HCT116 (cell line): Measurements from ENCODE around the gene KRT33A. TPM values are rescaled to one million over a fixed set of nuclear protein-coding genes. Genes with fewer than 3 reads are reported as not detected.
A peak's percentile ranks its signal among the peaks of the same experiment; 100 is the strongest.

Experiments used
- ATAC-seq: fragments of 200-7000 bp; cut with Tn5 transposase; 2 replicates; pipeline ENCODE4 v1.9.1; 2020; ENCODE audit warnings: mild to moderate bottlenecking, moderate library complexity
- BruUV-seq: library from RNA; stranded (reverse); fragments of 400-500 nt; replicated peaks from 2 replicates; lab custom pipeline; 2021; lab: Mats Ljungman, UMichigan
- CTCF ChIA-PET: fragments of 300-600 bp; sonication (Branson Sonifier 250); formaldehyde crosslinking; loops from one replicate; lab custom pipeline; 2021; ENCODE audit warnings: antibody characterized with exemption; lab: Charles Lee
- POLR2A ChIA-PET: fragments of 300-600, 350-600 bp; sonication (Branson Sonifier 250); formaldehyde crosslinking; loops from one replicate; lab custom pipeline; 2021; ENCODE audit warnings: antibody characterized with exemption; lab: Charles Lee
- RAD21 ChIA-PET, 2 experiments: fragments of 300-600 bp; sonication (Branson Sonifier 250); formaldehyde crosslinking; loops; one replicate each; lab custom pipeline; 2023; ENCODE audit warnings: low total read pairs in 2 of 2; ENCODE audit not compliant: uncharacterized antibody in 2 of 2, unreplicated experiment in 2 of 2, low non-redundant PET in 1 of 2; lab: Charles Lee
- DNase-seq: peaks from one replicate; pipeline ENCODE4 v3.0.0-alpha.2; 2010; ENCODE audit warnings: low read depth, low spot score
- H2AFZ ChIP-seq: fragments of 200-600 bp; shearing (Covaris generic), sonication (generic); 2 replicates; pipeline ENCODE4 v1.6.1; 2017; ENCODE audit warnings: low read depth, mixed run types, mixed read lengths, antibody characterized with exemption, low read length; ENCODE audit not compliant: poor library complexity, severe bottlenecking
- H3K27ac ChIP-seq: 2 replicates; pipeline ENCODE4 v1.5.1; 2012; ENCODE audit warnings: low read depth, low read length
- H3K27me3 ChIP-seq: fragments of 200-600 bp; sonication (generic); 2 replicates; pipeline ENCODE4 v1.6.1; 2016; ENCODE audit warnings: mixed run types, low read length, mixed read lengths; ENCODE audit not compliant: insufficient read depth
- H3K36me3 ChIP-seq, 2 experiments: fragments of 200-500 bp in 1 of 2; fragments of 200-600 bp in 1 of 2; sonication (Bioruptor generic) in 1 of 2; sonication (generic) in 1 of 2; 2 replicates each; pipeline versions ENCODE4 v1.5.1 to v1.6.1; 2014 to 2016; ENCODE audit warnings: low read length in 2 of 2, inconsistent platforms in 1 of 2, mixed read lengths in 1 of 2, mixed run types in 1 of 2; ENCODE audit not compliant: insufficient read depth in 2 of 2, control insufficient read depth in 1 of 2
- H3K4me1 ChIP-seq, 2 experiments: fragments of 200-600 bp in 1 of 2; sonication (generic) in 1 of 2; 2 replicates each; pipeline versions ENCODE4 v1.5.1 to v1.6.1; 2012 to 2017; ENCODE audit warnings: low read length in 2 of 2, inconsistent platforms in 1 of 2, mild to moderate bottlenecking in 1 of 2, mixed read lengths in 1 of 2, mixed run types in 1 of 2, moderate library complexity in 1 of 2; ENCODE audit not compliant: insufficient read depth in 2 of 2, control insufficient read depth in 1 of 2
- H3K4me2 ChIP-seq: fragments of 200-600 bp; sonication (generic); 2 replicates; pipeline ENCODE4 v1.6.1; 2017; ENCODE audit warnings: mixed run types, low read length, mixed read lengths
- H3K4me3 ChIP-seq, 2 experiments: fragments of 200-600 bp in 1 of 2; sonication (generic) in 1 of 2; replicated peaks in 1 of 2; 2 replicates each; pipeline ENCODE4 v1.5.1; 2011 to 2016; ENCODE audit warnings: low read length in 2 of 2, control low read depth in 1 of 2, low read depth in 1 of 2, mild to moderate bottlenecking in 1 of 2, mixed read lengths in 1 of 2, mixed run types in 1 of 2
- H3K79me2 ChIP-seq: fragments of 200-600 bp; sonication (generic); 2 replicates; pipeline ENCODE4 v1.6.1; 2017; ENCODE audit warnings: mild to moderate bottlenecking, mixed run types, low read length, moderate library complexity, mixed read lengths; ENCODE audit not compliant: insufficient read depth
- H3K9ac ChIP-seq: fragments of 200-600 bp; sonication (generic); 2 replicates; pipeline ENCODE4 v1.6.1; 2016; ENCODE audit warnings: low read length, mixed read lengths
- H3K9me2 ChIP-seq: fragments of 200-600 bp; sonication (generic), shearing (Covaris generic); 2 replicates; pipeline ENCODE4 v1.6.1; 2017; ENCODE audit warnings: mixed run types, mild to moderate bottlenecking, moderate library complexity; ENCODE audit not compliant: insufficient read depth
- H3K9me3 ChIP-seq, 2 experiments: fragments of 200-500 bp in 1 of 2; fragments of 200-600 bp in 1 of 2; sonication (Bioruptor generic) in 1 of 2; sonication (generic) in 1 of 2; 2 replicates each; pipeline ENCODE4 v1.6.1; 2014 to 2017; ENCODE audit warnings: low read length in 2 of 2, mixed read lengths in 2 of 2, inconsistent platforms in 1 of 2, low read depth in 1 of 2, mild to moderate bottlenecking in 1 of 2, mixed run types in 1 of 2, moderate library complexity in 1 of 2; ENCODE audit not compliant: control insufficient read depth in 1 of 2, insufficient read depth in 1 of 2
- H4K20me1 ChIP-seq: fragments of 200-600 bp; sonication (generic), shearing (Covaris generic); 2 replicates; pipeline ENCODE4 v1.6.1; 2017; ENCODE audit warnings: mixed run types, mild to moderate bottlenecking, moderate library complexity; ENCODE audit not compliant: insufficient read depth
- ATF3 ChIP-seq: IDR thresholded peaks from 2 replicates; pipeline ENCODE4 v1.6.1; 2012
- CEBPB ChIP-seq: IDR thresholded peaks from 2 replicates; pipeline ENCODE4 v1.6.1; 2012; ENCODE audit warnings: low read depth
- EGR1 ChIP-seq: IDR thresholded peaks from 2 replicates; pipeline ENCODE4 v1.6.1; 2012; ENCODE audit warnings: low read depth
- ELF1 ChIP-seq: IDR thresholded peaks from 2 replicates; pipeline ENCODE4 v1.6.1; 2012; ENCODE audit warnings: low read depth, borderline replicate concordance
- JUND ChIP-seq: IDR thresholded peaks from 2 replicates; pipeline ENCODE4 v1.6.1; 2012
- MAX ChIP-seq: IDR thresholded peaks from 2 replicates; pipeline ENCODE4 v1.6.1; 2012
- POLR2A ChIP-seq: IDR thresholded peaks from 2 replicates; pipeline ENCODE4 v1.7.0; 2011; ENCODE audit warnings: borderline replicate concordance; ENCODE audit not compliant: insufficient read depth, insufficient read length; ENCODE audit errors: extremely low read depth
- POLR2AphosphoS5 ChIP-seq: IDR thresholded peaks from 2 replicates; pipeline ENCODE4 v1.6.1; 2011; ENCODE audit warnings: mild to moderate bottlenecking, low read depth, low read length, moderate library complexity
- REST ChIP-seq: IDR thresholded peaks from 2 replicates; pipeline ENCODE4 v1.6.1; 2012; ENCODE audit warnings: low read depth
- SP1 ChIP-seq: IDR thresholded peaks from 2 replicates; pipeline ENCODE4 v1.6.1; 2012; ENCODE audit warnings: low read depth
- TCF7L2 ChIP-seq: IDR thresholded peaks from 2 replicates; pipeline ENCODE4 v1.7.0; 2011; ENCODE audit warnings: borderline replicate concordance, inconsistent platforms; ENCODE audit not compliant: insufficient read depth, insufficient read length; ENCODE audit errors: extremely low read depth
- YY1 ChIP-seq: IDR thresholded peaks from 2 replicates; pipeline ENCODE4 v1.6.1; 2011; ENCODE audit warnings: low read length, low read depth, moderate library complexity, mild to moderate bottlenecking; ENCODE audit not compliant: insufficient replicate concordance; ENCODE audit errors: extremely low read depth
- ZBTB33 ChIP-seq: IDR thresholded peaks from 2 replicates; pipeline ENCODE4 v1.6.1; 2011; ENCODE audit warnings: mild to moderate bottlenecking, low read length, moderate library complexity; ENCODE audit not compliant: insufficient replicate concordance; ENCODE audit errors: extremely low read depth
- intact Hi-C: fragments of 100-400 bp; cut with micrococcal nuclease; formaldehyde crosslinking; loops from 2 replicates; pipeline ENCODE4 v1.10.0; 2022
- total RNA-seq: library from RNA; stranded (reverse); gene quantifications from one replicate; pipeline ENCODE4 v1.2.1, GENCODE V29; 2021; ENCODE audit not compliant: unreplicated experiment

Gene KRT33A
- total RNA-seq, 1 experiment from 2014 or later = not detected

GRCh38 chr17:41360296-41360995, 9.8 kb upstream of the KRT33A start:
- intact Hi-C loops = no loop called here
- no peak overlapping the region for H3K27ac ChIP-seq
- ChIA-PET RAD21 (no interaction called here), CTCF (no interaction called here)
- no peaks in the 10 kb centered on the region for H4K20me1 ChIP-seq
- H2AFZ ChIP-seq = no peak overlapping the region
- H3K9ac ChIP-seq = no peak overlapping the region
- H3K36me3 ChIP-seq = no peaks in the 10 kb centered on the region
- ATAC-seq (no peak), DNase-seq (no peak)
- no peaks in the 10 kb centered on the region for H3K79me2 ChIP-seq
- no peak overlapping the region for H3K4me3 ChIP-seq
- no TSS peak for BruUV-seq
- H3K9me2 ChIP-seq = no peaks in the 10 kb centered on the region
- peaks cover 0 to 6% of the 10 kb centered on the region in 2 experiments; a peak in 1 of 4 replicates for H3K9me3 ChIP-seq
- H3K4me2 ChIP-seq = no peak overlapping the region
- TF ChIP-seq YY1 (no peak), MAX (0 out of 2 replicates have a peak, but pooled peaks have one; percentile 31)
- TF ChIP-seq, all 23 proteins: peak for 1
- Histone ChIP-seq H3K27me3 (no peaks in the 10 kb centered on the region), H3K4me1 (peaks cover 0 to 7% of the 10 kb centered on the region in 2 experiments; a peak in 2 of 4 replicates)
- POLR2A ChIA-PET = no interaction called here

GRCh38 chr17:41354536-41354935, 3.9 kb upstream of the KRT33A start:
- TF ChIP-seq ZBTB33 (no peak), EGR1 (no peak), REST (no peak), JUND (no peak), POLR2A (no peak), ELF1 (no peak), POLR2AphosphoS5 (no peak), ATF3 (no peak), MAX (no peak), CEBPB (no peak), TCF7L2 (no peak), SP1 (no peak)
- Histone ChIP-seq H3K9me2 (no peaks in the 10 kb centered on the region), H3K36me3 (no peaks in the 10 kb centered on the region), H2AFZ (no peak overlapping the region), H3K27me3 (no peaks in the 10 kb centered on the region), H3K79me2 (no peaks in the 10 kb centered on the region), H3K4me1 (no peaks in the 10 kb centered on the region), H3K9me3 (peaks cover 0 to 6% of the 10 kb centered on the region in 2 experiments; a peak in 1 of 4 replicates), H3K27ac (no peak overlapping the region), H4K20me1 (no peaks in the 10 kb centered on the region), H3K9ac (no peak overlapping the region), H3K4me2 (no peak overlapping the region), H3K4me3 (no peak overlapping the region)
- intact Hi-C loops = no loop called here
- ATAC-seq (no peak), DNase-seq (no peak)
- BruUV-seq = no TSS peak
- ChIA-PET CTCF (no interaction called here), POLR2A (no interaction called here), RAD21 (no interaction called here)
